OCI-LY1 (cell line): ENCODE data around the gene ADAMTSL1.

Experiments
- EZH2 ChIP-seq: fragments of 200-600 bp; sonication (generic), shearing (Covaris generic); IDR thresholded peaks from 2 replicates; pipeline ENCODE4 v1.8.0; 2017; ENCODE audit warnings: borderline replicate concordance, mixed run types, mild to moderate bottlenecking, antibody characterized with exemption, low read length, moderate library complexity, mixed read lengths
- TF ChIP-seq, protein P1 (sequence below): fragments of 200-600 bp; sonication (generic), shearing (Covaris generic); IDR thresholded peaks from 2 replicates; pipeline ENCODE4 v1.5.1; 2017; ENCODE audit warnings: mild to moderate bottlenecking, antibody characterized with exemption, low read length, moderate library complexity, mixed read lengths

DNA sequence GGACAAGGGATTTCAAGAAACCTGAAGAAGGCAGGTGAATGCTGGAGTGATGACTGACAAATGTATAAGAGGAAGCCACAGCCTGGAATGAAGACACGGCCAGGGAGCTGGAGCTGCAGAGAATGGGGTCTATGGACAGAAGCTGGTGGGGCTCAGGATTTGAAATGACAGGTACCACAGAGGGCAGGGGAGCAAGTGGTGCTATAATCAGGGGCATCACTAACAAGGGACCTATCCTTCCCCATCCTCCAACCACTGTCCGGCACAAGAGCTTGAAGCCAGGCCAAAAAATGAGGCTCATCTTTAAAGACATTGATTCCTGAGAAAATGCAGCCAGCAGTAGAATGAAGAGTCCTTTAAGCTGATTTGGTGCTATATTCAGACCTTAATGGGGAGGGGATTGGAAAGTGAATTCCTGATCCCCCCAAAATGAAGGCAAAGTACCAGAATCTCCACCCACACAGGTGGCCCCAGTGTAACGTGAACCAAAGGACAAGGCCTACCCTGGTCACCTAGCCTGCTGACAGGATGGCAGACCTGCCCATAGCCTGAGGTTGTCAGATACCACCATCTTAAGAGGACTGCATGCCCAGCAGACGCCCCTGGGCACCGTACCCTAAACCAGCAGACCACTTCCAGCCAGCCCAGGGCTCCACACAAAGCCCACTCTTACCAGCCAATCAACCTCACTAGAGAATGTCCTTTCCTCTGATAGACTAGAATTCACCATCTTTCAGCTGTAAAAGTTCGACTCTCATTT is 449.9 kb downstream of the ADAMTSL1 start:
- TF ChIP-seq, protein P1, sequence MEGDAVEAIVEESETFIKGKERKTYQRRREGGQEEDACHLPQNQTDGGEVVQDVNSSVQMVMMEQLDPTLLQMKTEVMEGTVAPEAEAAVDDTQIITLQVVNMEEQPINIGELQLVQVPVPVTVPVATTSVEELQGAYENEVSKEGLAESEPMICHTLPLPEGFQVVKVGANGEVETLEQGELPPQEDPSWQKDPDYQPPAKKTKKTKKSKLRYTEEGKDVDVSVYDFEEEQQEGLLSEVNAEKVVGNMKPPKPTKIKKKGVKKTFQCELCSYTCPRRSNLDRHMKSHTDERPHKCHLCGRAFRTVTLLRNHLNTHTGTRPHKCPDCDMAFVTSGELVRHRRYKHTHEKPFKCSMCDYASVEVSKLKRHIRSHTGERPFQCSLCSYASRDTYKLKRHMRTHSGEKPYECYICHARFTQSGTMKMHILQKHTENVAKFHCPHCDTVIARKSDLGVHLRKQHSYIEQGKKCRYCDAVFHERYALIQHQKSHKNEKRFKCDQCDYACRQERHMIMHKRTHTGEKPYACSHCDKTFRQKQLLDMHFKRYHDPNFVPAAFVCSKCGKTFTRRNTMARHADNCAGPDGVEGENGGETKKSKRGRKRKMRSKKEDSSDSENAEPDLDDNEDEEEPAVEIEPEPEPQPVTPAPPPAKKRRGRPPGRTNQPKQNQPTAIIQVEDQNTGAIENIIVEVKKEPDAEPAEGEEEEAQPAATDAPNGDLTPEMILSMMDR: no peak
- no peak for TF ChIP-seq EZH2
